Memory B cell (primary cell): ENCODE measurements around the gene MRPL23.

Experiments used
- ATAC-seq: fragments of 150-1000 bp; cut with Tn5 transposase; 2 replicates; pipeline ENCODE4 v1.10.0; 2021; ENCODE audit warnings: low read depth, mild to moderate bottlenecking, moderate library complexity
- DNase-seq, 2 donors: peaks; one replicate each; pipeline ENCODE4 v3.0.0; 2022; ENCODE audit warnings: low spot score in 2 of 2
- H3K27ac Mint-ChIP-seq: one replicate; pipeline ENCODE4 v1.8.0; 2022; ENCODE audit warnings: mild to moderate bottlenecking, moderate library complexity, mixed read lengths
- H3K27me3 Mint-ChIP-seq: one replicate; pipeline ENCODE4 v1.8.0; 2022; ENCODE audit warnings: mixed read lengths
- H3K36me3 Mint-ChIP-seq: one replicate; pipeline ENCODE4 v1.8.0; 2022; ENCODE audit warnings: mild to moderate bottlenecking, mixed read lengths
- H3K4me1 Mint-ChIP-seq: one replicate; pipeline ENCODE4 v1.8.0; 2022; ENCODE audit warnings: mixed read lengths
- H3K4me3 Mint-ChIP-seq: one replicate; pipeline ENCODE4 v1.8.0; 2022; ENCODE audit warnings: mild to moderate bottlenecking, moderate library complexity, mixed read lengths
- H3K9me3 Mint-ChIP-seq: one replicate; pipeline ENCODE4 v1.8.0; 2022; ENCODE audit warnings: mixed read lengths

The MRPL23 gene

GRCh38 chr11:1926156-1927025, 20.7 kb upstream of the MRPL23 start:
- no peak overlapping the region for H3K4me3 Mint-ChIP-seq
- H3K36me3 Mint-ChIP-seq, result no peaks in the 10 kb centered on the region
- DNase-seq (no peak), ATAC-seq (peak; percentile 36)
- H3K27ac Mint-ChIP-seq, result no peak overlapping the region
- peaks cover 9% of the 10 kb centered on the region for H3K4me1 Mint-ChIP-seq
- H3K27me3 Mint-ChIP-seq, result peaks cover 20% of the 10 kb centered on the region
- no peaks in the 10 kb centered on the region for H3K9me3 Mint-ChIP-seq

GRCh38 chr11:1927026-1927847, 19.9 kb upstream of the MRPL23 start:
- Mint-ChIP-seq H3K27me3 (peaks cover 20% of the 10 kb centered on the region), H3K36me3 (no peaks in the 10 kb centered on the region), H3K4me3 (no peak overlapping the region), H3K27ac (no peak overlapping the region), H3K9me3 (no peaks in the 10 kb centered on the region), H3K4me1 (peaks cover 9% of the 10 kb centered on the region)
- DNase-seq (no peak), ATAC-seq (no peak)

DNA sequence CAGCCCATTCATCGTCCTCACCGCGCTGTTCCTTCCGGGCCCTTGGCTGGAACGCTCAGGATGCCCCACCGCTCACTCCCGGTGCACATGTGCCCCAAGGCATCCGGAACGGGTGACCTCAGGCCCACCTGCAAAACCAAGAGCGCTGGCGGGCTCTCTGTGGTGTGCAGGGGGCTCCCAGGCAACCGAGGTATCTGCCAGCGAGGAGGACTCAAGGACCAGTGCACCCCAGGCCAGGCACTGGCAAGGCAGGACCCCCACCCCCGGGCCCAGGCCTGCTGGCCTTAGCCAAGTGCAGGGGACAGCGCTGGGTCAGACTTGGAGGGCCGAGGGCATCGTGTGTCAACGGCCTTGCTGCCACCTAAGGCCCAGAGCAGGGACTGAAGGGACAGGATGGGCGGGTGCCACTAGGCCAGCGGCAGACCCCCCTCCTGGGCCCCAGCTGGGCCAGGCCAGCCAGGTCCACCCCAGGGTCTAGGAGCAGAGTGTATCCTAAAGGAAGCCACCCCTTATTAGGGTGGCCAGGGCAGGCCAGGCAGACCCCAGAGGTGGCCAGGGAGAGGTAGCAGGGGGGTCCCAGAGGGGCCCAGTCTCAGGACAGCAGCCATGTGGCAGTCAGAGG, 19.2 kb upstream of the MRPL23 start:
- peaks cover 21% of the 10 kb centered on the region for H3K27me3 Mint-ChIP-seq
- ATAC-seq, result no peak
- DNase-seq, result no peak
- H3K4me3 Mint-ChIP-seq, result no peak overlapping the region
- H3K36me3 Mint-ChIP-seq, result no peaks in the 10 kb centered on the region
- H3K9me3 Mint-ChIP-seq, result no peaks in the 10 kb centered on the region
- H3K27ac Mint-ChIP-seq, result no peak overlapping the region
- H3K4me1 Mint-ChIP-seq, result peaks cover 6% of the 10 kb centered on the region

DNA sequence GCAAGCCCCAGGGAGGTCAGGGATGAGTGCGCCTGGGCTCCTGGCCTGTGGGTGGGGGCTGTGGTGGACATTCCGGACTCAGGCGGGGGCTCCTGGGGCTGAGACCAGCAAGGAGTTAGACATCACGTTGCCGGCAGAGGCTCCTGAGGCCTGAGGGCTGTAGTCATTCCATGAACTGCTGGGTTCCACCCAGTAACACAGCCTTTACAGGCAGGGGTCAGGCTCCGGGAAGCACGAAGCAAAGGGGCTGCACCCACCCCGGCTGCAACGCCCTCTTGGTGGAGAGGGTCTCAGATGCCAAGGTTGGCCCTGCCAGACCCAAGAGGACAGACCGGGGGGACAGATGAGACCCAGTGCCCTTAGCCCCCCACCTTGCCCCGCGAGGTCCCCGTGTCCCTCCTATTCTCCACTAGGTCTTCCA, 18.7 kb upstream of the MRPL23 start:
- H3K9me3 Mint-ChIP-seq, result peaks cover 1% of the 10 kb centered on the region
- DNase-seq (no peak), ATAC-seq (no peak)
- peaks cover 3% of the 10 kb centered on the region for H3K36me3 Mint-ChIP-seq
- peaks cover 6% of the 10 kb centered on the region for H3K4me1 Mint-ChIP-seq
- H3K4me3 Mint-ChIP-seq, result no peak overlapping the region
- no peak overlapping the region for H3K27ac Mint-ChIP-seq
- peaks cover 25% of the 10 kb centered on the region for H3K27me3 Mint-ChIP-seq

GRCh38 chr11:1928891-1929541, 18.1 kb upstream of the MRPL23 start:
- H3K4me1 Mint-ChIP-seq, result peaks cover under 1% of the 10 kb centered on the region
- peaks cover 3% of the 10 kb centered on the region for H3K36me3 Mint-ChIP-seq
- ATAC-seq (no peak), DNase-seq (no peak)
- peaks cover 22% of the 10 kb centered on the region for H3K27me3 Mint-ChIP-seq
- no peak overlapping the region for H3K27ac Mint-ChIP-seq
- peaks cover 1% of the 10 kb centered on the region for H3K9me3 Mint-ChIP-seq
- H3K4me3 Mint-ChIP-seq, result no peak overlapping the region

DNA sequence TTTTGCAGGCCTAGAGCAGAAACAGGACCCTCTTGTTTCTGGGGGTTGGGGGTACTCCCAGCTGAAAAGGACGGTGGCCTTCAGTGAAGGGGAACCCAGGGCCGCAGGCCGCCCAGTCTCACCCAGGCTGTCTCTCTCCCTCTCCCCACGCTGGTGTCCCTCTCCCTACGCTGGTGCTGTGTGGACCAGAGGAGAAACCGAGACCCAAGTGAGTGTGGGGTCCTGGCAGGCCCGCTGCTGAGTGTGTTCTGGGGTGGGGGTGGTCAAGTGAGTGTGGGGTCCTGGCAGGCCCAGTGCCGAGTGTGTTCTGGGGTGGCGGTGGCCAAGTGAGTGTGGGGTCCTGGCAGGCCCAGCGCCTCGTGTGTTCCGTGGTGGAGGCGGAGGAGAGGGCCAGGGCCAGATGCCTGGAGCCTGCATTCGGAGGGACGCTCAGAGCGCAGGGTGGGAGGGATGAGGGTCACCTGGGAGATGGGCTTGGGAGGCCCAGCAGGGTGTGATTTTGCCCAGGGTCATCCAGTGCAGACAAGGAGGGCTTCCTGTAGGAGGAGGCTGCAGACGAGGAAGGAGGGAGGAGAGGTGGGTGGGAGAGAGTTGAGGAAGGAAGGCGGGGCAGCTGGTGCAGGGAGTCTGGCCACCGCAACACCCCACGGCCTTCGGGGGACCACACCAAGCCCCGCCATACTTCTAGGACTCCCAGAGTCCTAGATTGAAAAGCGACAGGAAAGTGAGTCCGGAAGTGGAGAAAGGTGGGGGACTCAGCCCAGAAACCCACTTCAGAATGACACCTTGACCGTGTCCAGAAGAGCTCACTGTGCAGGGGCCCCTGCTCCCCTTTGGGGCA, 17.3 kb upstream of the MRPL23 start:
- no peak for ATAC-seq
- peaks cover 24% of the 10 kb centered on the region for H3K27me3 Mint-ChIP-seq

GRCh38 chr11:1930462-1930830, 16.7 kb upstream of the MRPL23 start:
- ATAC-seq, result no peak
- Mint-ChIP-seq H3K27me3 (peaks cover 24% of the 10 kb centered on the region), H3K27ac (no peak overlapping the region), H3K36me3 (peaks cover 3% of the 10 kb centered on the region), H3K4me1 (no peaks in the 10 kb centered on the region), H3K9me3 (peaks cover 1% of the 10 kb centered on the region), H3K4me3 (no peak overlapping the region)
- no peak for DNase-seq

More for the DNA sequence above, 17.3 kb upstream of the MRPL23 start:
- DNase-seq, result no peak
- Mint-ChIP-seq H3K4me3 (no peak overlapping the region), H3K4me1 (no peaks in the 10 kb centered on the region), H3K9me3 (peaks cover 1% of the 10 kb centered on the region), H3K36me3 (peaks cover 3% of the 10 kb centered on the region), H3K27ac (no peak overlapping the region)

DNA sequence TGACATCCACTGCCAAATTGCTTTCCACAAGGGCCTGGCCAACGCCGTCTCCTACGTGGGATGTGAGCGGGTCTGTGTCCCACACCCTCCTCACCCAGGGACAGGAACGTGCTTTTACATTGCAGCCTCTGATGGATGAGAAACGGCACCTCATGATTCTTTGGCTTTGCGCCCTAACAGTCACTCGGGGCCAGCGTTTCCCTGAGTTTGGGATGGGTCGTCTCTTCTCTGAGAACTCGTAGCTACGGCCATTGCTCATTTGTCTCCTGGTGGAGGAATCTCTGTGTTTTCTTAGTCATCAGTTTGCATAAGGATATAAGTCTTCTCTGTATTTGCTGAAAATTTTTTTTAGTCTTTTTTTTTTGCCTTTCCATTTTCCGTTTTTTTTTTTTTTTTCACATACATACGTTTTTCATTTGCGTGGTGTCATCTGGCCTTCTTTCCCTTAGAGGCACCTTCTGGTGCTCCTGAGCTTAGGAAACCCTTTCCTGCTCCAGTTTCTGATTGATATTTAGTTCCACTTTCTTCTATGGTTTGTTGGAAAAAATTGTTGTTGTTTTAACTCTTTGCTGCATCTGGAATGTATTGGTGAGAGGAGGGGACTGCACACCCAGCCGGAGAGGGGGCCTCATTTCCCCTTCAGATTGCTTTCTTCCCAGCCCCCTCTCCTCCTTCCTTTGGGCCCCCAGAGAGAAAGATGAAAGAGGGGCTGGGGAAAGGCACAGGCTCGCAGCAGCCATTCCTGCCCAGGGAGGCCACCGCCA, 15.6 kb upstream of the MRPL23 start:
- no peak overlapping the region for H3K4me3 Mint-ChIP-seq
- no peak overlapping the region for H3K27ac Mint-ChIP-seq
- H3K27me3 Mint-ChIP-seq, result peaks cover 20% of the 10 kb centered on the region
- ATAC-seq (no peak), DNase-seq (no peak)
- H3K9me3 Mint-ChIP-seq, result peaks cover 1% of the 10 kb centered on the region
- no peaks in the 10 kb centered on the region for H3K4me1 Mint-ChIP-seq
- peaks cover 3% of the 10 kb centered on the region for H3K36me3 Mint-ChIP-seq

DNA sequence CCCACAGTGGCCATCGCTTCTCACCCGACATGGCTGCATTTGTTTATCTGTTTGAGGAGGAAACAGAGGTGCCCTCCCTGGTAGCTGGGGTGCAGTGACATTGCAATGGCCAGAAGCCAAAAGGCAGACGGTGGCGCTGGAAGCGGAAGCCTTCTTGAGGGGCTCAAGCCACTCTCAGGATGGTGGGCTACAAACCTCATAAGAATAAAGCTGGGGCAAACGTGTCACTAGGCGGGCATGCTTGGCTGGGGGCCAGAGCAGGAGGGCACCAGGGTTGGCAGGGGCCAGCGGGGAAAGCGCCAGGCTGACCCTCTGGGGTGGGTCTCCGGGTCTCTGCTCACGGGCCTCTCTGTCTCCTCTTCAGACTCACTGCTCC, 15.0 kb upstream of the MRPL23 start:
- no peaks in the 10 kb centered on the region for H3K4me1 Mint-ChIP-seq
- no peak for ATAC-seq
- DNase-seq, result no peak
- H3K27me3 Mint-ChIP-seq, result peaks cover 18% of the 10 kb centered on the region
- H3K27ac Mint-ChIP-seq, result no peak overlapping the region
- peaks cover 3% of the 10 kb centered on the region for H3K36me3 Mint-ChIP-seq
- H3K4me3 Mint-ChIP-seq, result no peak overlapping the region
- H3K9me3 Mint-ChIP-seq, result peaks cover 1% of the 10 kb centered on the region

DNA sequence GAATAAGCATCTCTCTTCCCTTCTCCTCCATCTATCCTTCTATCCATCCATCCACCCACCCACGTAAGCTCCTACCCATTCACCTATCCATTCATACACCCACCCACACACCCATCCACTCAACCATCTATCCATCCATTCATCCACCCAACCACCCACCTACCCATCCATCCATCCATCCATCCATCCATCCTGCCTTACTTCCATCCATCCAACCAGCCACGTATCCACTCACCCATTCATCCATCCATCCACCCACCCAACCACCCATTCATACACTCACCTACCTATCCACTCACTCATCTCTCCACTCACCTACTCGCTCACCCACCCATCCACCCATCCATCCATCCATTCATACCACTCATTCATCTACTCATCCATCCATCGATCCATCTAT, 14.5 kb upstream of the MRPL23 start:
- Mint-ChIP-seq H3K9me3 (peaks cover 1% of the 10 kb centered on the region), H3K27me3 (peaks cover 18% of the 10 kb centered on the region), H3K36me3 (peaks cover 3% of the 10 kb centered on the region), H3K27ac (no peak overlapping the region), H3K4me3 (no peak overlapping the region), H3K4me1 (no peaks in the 10 kb centered on the region)
- DNase-seq, result no peak
- ATAC-seq, result no peak

DNA sequence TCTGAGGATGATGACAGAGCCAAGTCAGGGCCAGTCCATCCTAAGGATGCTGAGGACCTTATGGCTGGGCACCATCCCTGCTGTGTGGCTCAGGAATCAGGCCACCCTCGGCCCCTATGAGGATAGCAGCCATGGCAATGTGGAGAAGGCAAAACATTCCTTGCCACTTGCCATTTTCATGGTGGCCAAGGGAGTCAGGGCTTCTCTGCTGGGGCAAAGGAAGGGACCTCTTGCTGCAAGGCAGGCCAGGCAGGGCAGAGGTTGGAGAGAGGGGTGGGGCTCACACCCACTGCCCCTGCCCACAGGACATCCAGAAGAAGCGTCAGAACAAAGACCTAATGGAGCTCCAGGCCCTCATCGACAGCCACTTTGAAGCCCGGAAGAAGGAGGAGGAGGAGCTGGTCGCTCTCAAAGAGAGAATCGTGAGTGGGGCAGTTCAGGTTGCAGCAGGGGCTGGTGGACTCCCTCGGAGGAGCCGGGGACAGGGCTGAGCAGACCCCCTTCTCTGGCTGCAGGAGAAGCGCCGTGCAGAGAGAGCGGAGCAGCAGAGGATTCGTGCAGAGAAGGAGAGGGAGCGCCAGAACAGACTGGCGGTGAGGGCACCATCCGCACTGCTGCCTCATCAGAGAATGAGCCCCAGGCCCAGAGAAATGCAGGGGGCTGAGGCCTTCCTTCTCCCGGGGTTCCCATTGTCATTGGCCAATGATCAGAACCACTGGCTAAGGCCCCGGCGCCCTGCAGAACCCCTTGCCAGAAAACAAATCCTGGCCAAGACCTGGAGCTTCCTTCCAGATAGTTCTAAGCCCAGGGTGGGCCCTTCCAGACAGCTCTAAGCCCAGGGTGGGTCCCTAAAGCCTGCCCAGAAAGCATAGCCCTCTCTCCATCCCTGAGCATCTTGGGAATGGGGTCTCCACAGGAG, 13.5 kb upstream of the MRPL23 start:
- Mint-ChIP-seq H3K27me3 (peaks cover 16% of the 10 kb centered on the region), H3K36me3 (peaks cover 3% of the 10 kb centered on the region), H3K4me1 (no peaks in the 10 kb centered on the region), H3K27ac (no peak overlapping the region), H3K9me3 (peaks cover 1% of the 10 kb centered on the region), H3K4me3 (no peak overlapping the region)
- DNase-seq (no peak), ATAC-seq (no peak)
